WTC11 (cell line): ENCODE data around the gene SHTN1. TPM values are rescaled to one million over a fixed set of nuclear protein-coding genes. Genes with fewer than 3 reads are reported as not detected.

Experiments used
- ATAC-seq: fragments of 200-7000 bp; cut with Tn5 transposase; 2 replicates; pipeline ENCODE4 v1.10.0; 2021; ENCODE audit warnings: mild to moderate bottlenecking, moderate library complexity
- CTCF ChIA-PET: fragments of 300-600 bp; sonication (Branson Sonifier 250); formaldehyde crosslinking; loops from one replicate; lab custom pipeline; 2021; ENCODE audit warnings: antibody characterized with exemption; lab: Charles Lee
- POLR2A ChIA-PET: fragments of 350-600 bp; sonication (Branson Sonifier 250); formaldehyde crosslinking; loops from one replicate; lab custom pipeline; 2021; ENCODE audit warnings: antibody characterized with exemption; lab: Charles Lee
- DNase-seq: peaks from one replicate; pipeline ENCODE4 v3.0.0; 2021; ENCODE audit warnings: low spot score
- H3K27ac Mint-ChIP-seq: 2 replicates; pipeline ENCODE4 v1.8.0; 2021; ENCODE audit warnings: mixed read lengths
- H3K27me3 Mint-ChIP-seq: 2 replicates; pipeline ENCODE4 v1.8.0; 2021; ENCODE audit warnings: low read depth, mild to moderate bottlenecking, moderate library complexity, mixed read lengths
- H3K36me3 Mint-ChIP-seq: 2 replicates; pipeline ENCODE4 v1.8.0; 2021; ENCODE audit warnings: mixed read lengths
- H3K4me1 Mint-ChIP-seq: 2 replicates; pipeline ENCODE4 v1.8.0; 2022; ENCODE audit warnings: mixed read lengths
- H3K4me3 Mint-ChIP-seq: 2 replicates; pipeline ENCODE4 v1.8.0; 2021; ENCODE audit warnings: mild to moderate bottlenecking, moderate library complexity, mixed read lengths
- H3K9me3 Mint-ChIP-seq: 2 replicates; pipeline ENCODE4 v1.8.0; 2021; ENCODE audit warnings: mixed read lengths
- ESRRA ChIP-seq: sonication (generic); formaldehyde crosslinking; IDR thresholded peaks from 2 replicates; pipeline ENCODE4 v1.8.1; 2022; ENCODE audit warnings: mild to moderate bottlenecking, missing genetic modification reagents, borderline replicate concordance
- GABPB1 ChIP-seq: sonication (generic); formaldehyde crosslinking; IDR thresholded peaks from 2 replicates; pipeline ENCODE4 v1.8.1; 2023; ENCODE audit warnings: mild to moderate bottlenecking, missing genetic modification reagents
- GRHL2 ChIP-seq: fragments of 250-450 bp; sonication (Bioruptor Pico); IDR thresholded peaks from 2 replicates; pipeline ENCODE4 v1.8.0; 2022; ENCODE audit warnings: mild to moderate bottlenecking, moderate library complexity; ENCODE audit not compliant: insufficient replicate concordance, severe bottlenecking
- JAZF1 ChIP-seq: fragments of 250-450 bp; sonication (Bioruptor Pico); IDR thresholded peaks from 2 replicates; pipeline ENCODE4 v1.9.0; 2021; ENCODE audit warnings: moderate library complexity, mild to moderate bottlenecking, inconsistent platforms
- MXD4 ChIP-seq: fragments of 250-450 bp; sonication (Bioruptor Pico); IDR thresholded peaks from 2 replicates; pipeline ENCODE4 v1.8.0; 2021; ENCODE audit warnings: mild to moderate bottlenecking, moderate library complexity, borderline replicate concordance
- NFATC4 ChIP-seq: fragments of 250-450 bp; sonication (Bioruptor Pico); IDR thresholded peaks from 2 replicates; pipeline ENCODE4 v1.9.0; 2021; ENCODE audit warnings: mild to moderate bottlenecking
- NFYB ChIP-seq: sonication (generic); formaldehyde crosslinking; conservative IDR thresholded peaks from 2 replicates; pipeline ENCODE4 v1.8.0; 2022; ENCODE audit warnings: low read depth, missing genetic modification reagents
- OVOL2 ChIP-seq: fragments of 250-450 bp; sonication (Bioruptor Pico); IDR thresholded peaks from 2 replicates; pipeline ENCODE4 v1.9.0; 2021; ENCODE audit warnings: mild to moderate bottlenecking, borderline replicate concordance
- TCF7 ChIP-seq: sonication (generic); formaldehyde crosslinking; IDR thresholded peaks from 2 replicates; pipeline ENCODE4 v1.8.0; 2022; ENCODE audit warnings: mild to moderate bottlenecking, low read depth, missing genetic modification reagents, moderate library complexity
- ZNF396 ChIP-seq: fragments of 250-450 bp; sonication (Bioruptor Pico); IDR thresholded peaks from 2 replicates; pipeline ENCODE4 v1.8.0; 2021; ENCODE audit warnings: mild to moderate bottlenecking, moderate library complexity, borderline replicate concordance
- ZNF423 ChIP-seq: fragments of 250-450 bp; sonication (Bioruptor Pico); IDR thresholded peaks from 2 replicates; pipeline ENCODE4 v2.1.2; 2022; ENCODE audit warnings: mild to moderate bottlenecking, moderate library complexity
- total RNA-seq: library from RNA; stranded (reverse); gene quantifications from 3 replicates; pipeline ENCODE4 v1.2.3, GENCODE V29; 2021
- TF ChIP-seq, protein P1 (sequence below): sonication (generic); formaldehyde crosslinking; IDR thresholded peaks from 2 replicates; pipeline ENCODE4 v1.8.0; 2023; ENCODE audit warnings: missing genetic modification reagents, mild to moderate bottlenecking, borderline replicate concordance
- TF ChIP-seq, protein P2 (sequence below): fragments of 200-600 bp; IDR thresholded peaks from 2 replicates; pipeline ENCODE4 v1.8.0; 2022; ENCODE audit warnings: antibody characterized with exemption
- TF ChIP-seq, protein P3 (sequence below): fragments of 250-450 bp; sonication (Bioruptor Pico); IDR thresholded peaks from 2 replicates; pipeline ENCODE4 v1.9.0; 2021; ENCODE audit warnings: moderate library complexity, mild to moderate bottlenecking, inconsistent platforms, borderline replicate concordance
- TF ChIP-seq, protein P4 (sequence below): sonication (generic); formaldehyde crosslinking; IDR thresholded peaks from 2 replicates; pipeline ENCODE4 v1.8.0; 2022; ENCODE audit warnings: mild to moderate bottlenecking, missing genetic modification reagents

The SHTN1 gene
- total RNA-seq, 1 experiment from 2014 or later = 11.0 TPM

DNA sequence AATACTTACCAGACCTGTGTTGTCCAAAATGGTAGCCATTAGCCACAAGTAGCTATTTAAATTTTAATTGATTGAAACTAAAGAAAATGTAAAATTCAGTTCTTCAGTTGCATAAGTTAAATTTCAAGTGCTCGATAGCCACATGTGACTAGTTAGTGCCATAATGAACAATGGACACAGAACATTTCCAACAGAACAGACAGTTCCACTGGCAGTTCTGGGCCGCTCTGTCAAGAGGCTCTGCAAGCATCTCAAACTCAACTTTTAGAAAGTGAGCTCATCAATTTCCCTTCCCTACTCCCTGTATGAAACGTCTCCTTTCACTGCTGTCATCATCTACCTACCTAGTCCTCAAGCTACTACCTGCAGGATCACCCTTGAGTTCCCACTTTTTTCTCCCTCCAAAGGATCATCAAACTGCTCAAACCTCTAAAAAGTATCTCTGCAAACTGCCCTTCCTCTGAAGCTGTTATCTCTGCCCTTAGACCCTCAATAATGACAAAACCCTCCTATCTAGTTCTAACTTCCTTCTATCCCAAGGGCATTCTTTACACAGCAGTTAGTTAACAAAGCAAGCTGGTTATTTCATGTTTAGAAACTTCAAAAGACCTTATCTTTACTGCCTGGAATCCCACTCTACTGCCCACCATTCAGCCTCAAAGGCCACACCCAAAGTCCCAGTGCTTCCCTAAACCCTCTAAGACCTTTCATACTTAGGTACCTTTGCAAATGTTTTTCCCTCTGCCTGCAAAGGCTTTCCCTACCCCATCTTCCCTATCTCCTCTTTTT lies 20.6 kb downstream of the SHTN1 start:
- H3K27me3 Mint-ChIP-seq = no peaks in the 10 kb centered on the region
- TF ChIP-seq, protein P1, sequence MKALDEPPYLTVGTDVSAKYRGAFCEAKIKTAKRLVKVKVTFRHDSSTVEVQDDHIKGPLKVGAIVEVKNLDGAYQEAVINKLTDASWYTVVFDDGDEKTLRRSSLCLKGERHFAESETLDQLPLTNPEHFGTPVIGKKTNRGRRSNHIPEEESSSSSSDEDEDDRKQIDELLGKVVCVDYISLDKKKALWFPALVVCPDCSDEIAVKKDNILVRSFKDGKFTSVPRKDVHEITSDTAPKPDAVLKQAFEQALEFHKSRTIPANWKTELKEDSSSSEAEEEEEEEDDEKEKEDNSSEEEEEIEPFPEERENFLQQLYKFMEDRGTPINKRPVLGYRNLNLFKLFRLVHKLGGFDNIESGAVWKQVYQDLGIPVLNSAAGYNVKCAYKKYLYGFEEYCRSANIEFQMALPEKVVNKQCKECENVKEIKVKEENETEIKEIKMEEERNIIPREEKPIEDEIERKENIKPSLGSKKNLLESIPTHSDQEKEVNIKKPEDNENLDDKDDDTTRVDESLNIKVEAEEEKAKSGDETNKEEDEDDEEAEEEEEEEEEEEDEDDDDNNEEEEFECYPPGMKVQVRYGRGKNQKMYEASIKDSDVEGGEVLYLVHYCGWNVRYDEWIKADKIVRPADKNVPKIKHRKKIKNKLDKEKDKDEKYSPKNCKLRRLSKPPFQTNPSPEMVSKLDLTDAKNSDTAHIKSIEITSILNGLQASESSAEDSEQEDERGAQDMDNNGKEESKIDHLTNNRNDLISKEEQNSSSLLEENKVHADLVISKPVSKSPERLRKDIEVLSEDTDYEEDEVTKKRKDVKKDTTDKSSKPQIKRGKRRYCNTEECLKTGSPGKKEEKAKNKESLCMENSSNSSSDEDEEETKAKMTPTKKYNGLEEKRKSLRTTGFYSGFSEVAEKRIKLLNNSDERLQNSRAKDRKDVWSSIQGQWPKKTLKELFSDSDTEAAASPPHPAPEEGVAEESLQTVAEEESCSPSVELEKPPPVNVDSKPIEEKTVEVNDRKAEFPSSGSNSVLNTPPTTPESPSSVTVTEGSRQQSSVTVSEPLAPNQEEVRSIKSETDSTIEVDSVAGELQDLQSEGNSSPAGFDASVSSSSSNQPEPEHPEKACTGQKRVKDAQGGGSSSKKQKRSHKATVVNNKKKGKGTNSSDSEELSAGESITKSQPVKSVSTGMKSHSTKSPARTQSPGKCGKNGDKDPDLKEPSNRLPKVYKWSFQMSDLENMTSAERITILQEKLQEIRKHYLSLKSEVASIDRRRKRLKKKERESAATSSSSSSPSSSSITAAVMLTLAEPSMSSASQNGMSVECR (CRISPR knock-in tag) = no peak
- TF ChIP-seq GRHL2 (CRISPR knock-in tag) (no peak), TCF7 (CRISPR knock-in tag) (no peak), ZNF423 (no peak), GABPB1 (CRISPR knock-in tag) (no peak), NFYB (no peak), ZNF396 (CRISPR knock-in tag) (no peak), ESRRA (CRISPR knock-in tag) (no peak), JAZF1 (CRISPR knock-in tag) (no peak), OVOL2 (no peak), NFATC4 (no peak)
- TF ChIP-seq, protein P2, sequence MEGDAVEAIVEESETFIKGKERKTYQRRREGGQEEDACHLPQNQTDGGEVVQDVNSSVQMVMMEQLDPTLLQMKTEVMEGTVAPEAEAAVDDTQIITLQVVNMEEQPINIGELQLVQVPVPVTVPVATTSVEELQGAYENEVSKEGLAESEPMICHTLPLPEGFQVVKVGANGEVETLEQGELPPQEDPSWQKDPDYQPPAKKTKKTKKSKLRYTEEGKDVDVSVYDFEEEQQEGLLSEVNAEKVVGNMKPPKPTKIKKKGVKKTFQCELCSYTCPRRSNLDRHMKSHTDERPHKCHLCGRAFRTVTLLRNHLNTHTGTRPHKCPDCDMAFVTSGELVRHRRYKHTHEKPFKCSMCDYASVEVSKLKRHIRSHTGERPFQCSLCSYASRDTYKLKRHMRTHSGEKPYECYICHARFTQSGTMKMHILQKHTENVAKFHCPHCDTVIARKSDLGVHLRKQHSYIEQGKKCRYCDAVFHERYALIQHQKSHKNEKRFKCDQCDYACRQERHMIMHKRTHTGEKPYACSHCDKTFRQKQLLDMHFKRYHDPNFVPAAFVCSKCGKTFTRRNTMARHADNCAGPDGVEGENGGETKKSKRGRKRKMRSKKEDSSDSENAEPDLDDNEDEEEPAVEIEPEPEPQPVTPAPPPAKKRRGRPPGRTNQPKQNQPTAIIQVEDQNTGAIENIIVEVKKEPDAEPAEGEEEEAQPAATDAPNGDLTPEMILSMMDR = no peak
- TF ChIP-seq, protein P3, sequence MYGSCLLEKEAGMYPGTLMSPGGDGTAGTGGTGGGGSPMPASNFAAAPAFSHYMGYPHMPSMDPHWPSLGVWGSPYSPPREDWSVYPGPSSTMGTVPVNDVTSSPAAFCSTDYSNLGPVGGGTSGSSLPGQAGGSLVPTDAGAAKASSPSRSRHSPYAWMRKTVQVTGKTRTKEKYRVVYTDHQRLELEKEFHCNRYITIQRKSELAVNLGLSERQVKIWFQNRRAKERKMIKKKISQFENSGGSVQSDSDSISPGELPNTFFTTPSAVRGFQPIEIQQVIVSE (CRISPR knock-in tag) = no peak
- ATAC-seq (no peak), DNase-seq (no peak)
- H3K4me3 Mint-ChIP-seq = no peak overlapping the region
- no peaks in the 10 kb centered on the region for H3K36me3 Mint-ChIP-seq
- POLR2A ChIA-PET = interaction anchor here (0.5 kb wide), 1 partner anchor 1549 kb away, joined by 5 read pairs; no protein-coding TSS in a partner anchor
- H3K27ac Mint-ChIP-seq = no peak overlapping the region
- peaks cover 12% of the 10 kb centered on the region for H3K4me1 Mint-ChIP-seq
- CTCF ChIA-PET = interaction anchor here (2.0 kb wide), 1 partner anchor 190 kb away, joined by 6 read pairs; no protein-coding TSS in a partner anchor
- H3K9me3 Mint-ChIP-seq = no peaks in the 10 kb centered on the region

DNA sequence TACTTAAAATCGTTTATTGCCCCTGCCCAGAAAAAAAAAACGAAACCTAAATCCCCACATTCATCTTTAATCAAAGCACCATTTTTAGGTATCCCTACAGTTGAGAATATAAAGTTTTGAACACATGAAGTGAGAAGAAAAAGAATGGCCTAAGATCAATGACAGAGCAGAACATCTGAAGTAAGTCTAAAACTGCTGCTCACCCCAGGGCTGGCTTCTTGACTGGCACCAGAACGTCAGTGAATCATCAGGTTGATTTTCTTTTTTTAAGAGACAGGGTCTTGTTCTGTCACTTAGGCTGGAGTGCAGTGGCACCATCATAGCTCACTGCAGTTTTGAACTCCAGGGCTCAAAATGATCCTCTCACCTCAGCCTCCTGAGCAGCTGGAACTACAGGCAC lies 24.9 kb downstream of the SHTN1 start:
- Mint-ChIP-seq H3K27ac (no peak overlapping the region), H3K36me3 (no peaks in the 10 kb centered on the region), H3K4me3 (no peak overlapping the region), H3K9me3 (no peaks in the 10 kb centered on the region), H3K4me1 (peaks cover 13% of the 10 kb centered on the region), H3K27me3 (no peaks in the 10 kb centered on the region)
- no peak for ATAC-seq
- CTCF ChIA-PET = interaction anchor here (0.7 to 1.1 kb wide), 2 partner anchors 20 to 71 kb away, joined by 3 to 4 read pairs; no protein-coding TSS in a partner anchor
- POLR2A ChIA-PET = no interaction called here
- no peak for TF ChIP-seq MXD4 (CRISPR knock-in tag)
- TF ChIP-seq, protein P4, sequence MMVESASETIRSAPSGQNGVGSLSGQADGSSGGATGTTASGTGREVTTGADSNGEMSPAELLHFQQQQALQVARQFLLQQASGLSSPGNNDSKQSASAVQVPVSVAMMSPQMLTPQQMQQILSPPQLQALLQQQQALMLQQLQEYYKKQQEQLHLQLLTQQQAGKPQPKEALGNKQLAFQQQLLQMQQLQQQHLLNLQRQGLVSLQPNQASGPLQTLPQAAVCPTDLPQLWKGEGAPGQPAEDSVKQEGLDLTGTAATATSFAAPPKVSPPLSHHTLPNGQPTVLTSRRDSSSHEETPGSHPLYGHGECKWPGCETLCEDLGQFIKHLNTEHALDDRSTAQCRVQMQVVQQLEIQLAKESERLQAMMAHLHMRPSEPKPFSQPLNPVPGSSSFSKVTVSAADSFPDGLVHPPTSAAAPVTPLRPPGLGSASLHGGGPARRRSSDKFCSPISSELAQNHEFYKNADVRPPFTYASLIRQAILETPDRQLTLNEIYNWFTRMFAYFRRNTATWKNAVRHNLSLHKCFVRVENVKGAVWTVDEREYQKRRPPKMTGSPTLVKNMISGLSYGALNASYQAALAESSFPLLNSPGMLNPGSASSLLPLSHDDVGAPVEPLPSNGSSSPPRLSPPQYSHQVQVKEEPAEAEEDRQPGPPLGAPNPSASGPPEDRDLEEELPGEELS (CRISPR knock-in tag) = no peak
- TF ChIP-seq, all 79 proteins: peak for 0
- no peak for DNase-seq
